Cerebellar cortex (tissue), 1 donor: ENCODE data around the gene MLIP.

Experiments
- DNase-seq: peaks from one replicate; pipeline ENCODE4 v3.0.0-alpha.2; 2015; ENCODE audit warnings: low spot score

The MLIP gene

GRCh38 chr6:54097753-54098152, 13.5 kb upstream of the MLIP start:
- no peak for DNase-seq

- DNase-seq, result no peak
These were observed 12.7 kb upstream of the MLIP start for GRCh38 chr6:54098450-54099044.

DNA sequence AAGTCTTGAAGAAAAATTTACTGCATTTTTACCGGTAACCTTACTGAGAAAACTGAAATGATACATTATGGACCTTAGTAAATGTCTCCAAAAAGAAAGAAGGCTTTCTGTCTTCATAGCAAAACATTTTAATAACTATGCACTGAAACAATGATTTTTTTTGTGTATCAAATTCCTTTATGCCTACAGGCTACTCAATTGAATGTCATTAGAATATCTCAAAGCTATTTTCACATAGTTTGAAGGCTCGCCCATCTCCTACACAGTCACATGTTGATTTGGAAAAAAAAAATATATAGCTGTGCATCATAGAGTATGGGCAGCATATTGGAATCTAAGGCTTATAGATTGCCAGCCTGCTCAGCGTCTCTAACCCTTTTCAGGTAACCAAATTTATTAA, 12.0 kb upstream of the MLIP start:
- DNase-seq, result no peak

DNA sequence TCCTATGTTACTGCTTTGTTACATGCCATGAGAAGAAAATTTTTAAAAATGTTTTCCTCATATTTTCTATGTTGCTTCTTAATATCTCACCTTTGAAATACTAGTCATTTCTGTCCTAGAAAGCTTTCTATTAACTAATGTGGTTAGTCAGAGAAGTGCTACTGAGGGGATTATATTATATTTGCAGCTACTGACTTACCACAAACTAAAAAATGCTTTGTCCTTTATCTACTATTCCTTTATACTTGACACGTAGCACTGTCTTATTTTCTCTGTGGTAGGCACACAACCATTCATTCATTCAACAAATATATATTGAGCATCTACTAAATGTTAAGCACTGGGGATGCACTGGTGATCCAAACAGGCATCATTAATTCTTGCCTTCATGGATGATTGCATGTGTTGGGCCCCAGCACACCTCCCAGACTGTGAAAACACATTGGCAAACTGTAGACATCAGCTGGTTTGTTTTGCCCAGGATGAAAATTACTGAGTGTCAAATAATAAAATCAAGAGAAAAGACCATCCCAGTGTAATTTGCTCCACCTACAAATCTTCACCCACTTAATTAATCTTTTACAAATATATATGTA, 10.7 kb upstream of the MLIP start:
- no peak for DNase-seq

- DNase-seq, result no peak
These were observed 9.0 kb upstream of the MLIP start for GRCh38 chr6:54102238-54102637.

- no peak for DNase-seq
These were observed 7.7 kb upstream of the MLIP start for GRCh38 chr6:54103497-54103896.

- DNase-seq, result no peak
These were observed 4.5 kb upstream of the MLIP start for GRCh38 chr6:54106727-54107126.

DNA sequence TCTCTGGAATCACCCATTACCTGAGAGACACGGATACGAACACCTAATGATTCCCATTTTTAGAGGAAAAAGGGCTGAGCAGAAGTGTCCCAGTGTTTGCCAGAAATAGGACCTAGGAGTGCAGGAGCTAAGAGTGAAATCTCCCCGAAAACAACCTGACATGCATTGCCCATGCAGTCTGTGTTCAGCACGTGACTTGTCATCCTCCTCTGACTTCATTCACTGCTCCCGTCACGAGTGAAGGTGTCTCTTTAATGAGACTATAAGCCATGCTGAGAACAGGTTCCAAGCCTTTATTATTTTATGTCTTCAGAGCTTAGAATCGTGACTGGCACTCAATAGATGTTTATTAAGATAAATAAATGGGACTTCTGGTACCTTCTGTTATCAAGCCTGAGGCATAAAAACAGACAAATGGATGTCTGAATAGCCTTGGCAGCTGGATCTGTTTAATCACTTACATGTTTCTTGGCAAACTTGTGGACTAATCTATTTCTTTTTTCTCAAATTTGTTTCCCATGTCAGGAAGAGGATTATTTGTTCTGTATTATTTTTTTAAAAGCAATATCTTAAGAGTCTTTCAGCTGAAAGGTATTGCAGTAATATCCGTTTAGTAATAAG, 3.7 kb upstream of the MLIP start:
- DNase-seq, result no peak

- DNase-seq, result no peak
These were observed 3.0 kb upstream of the MLIP start for GRCh38 chr6:54108271-54108670.

GRCh38 chr6:54109586-54109985, 1.7 kb upstream of the MLIP start:
- DNase-seq, result no peak

GRCh38 chr6:54112151-54112650, 958 bp downstream of the MLIP start:
- no peak for DNase-seq

GRCh38 chr6:54114991-54115390, 3.7 kb downstream of the MLIP start:
- no peak for DNase-seq

- DNase-seq, result no peak
These were observed 4.7 kb downstream of the MLIP start for GRCh38 chr6:54115966-54116365.

- no peak for DNase-seq
These were observed 6.9 kb downstream of the MLIP start for GRCh38 chr6:54118117-54118516.

DNA sequence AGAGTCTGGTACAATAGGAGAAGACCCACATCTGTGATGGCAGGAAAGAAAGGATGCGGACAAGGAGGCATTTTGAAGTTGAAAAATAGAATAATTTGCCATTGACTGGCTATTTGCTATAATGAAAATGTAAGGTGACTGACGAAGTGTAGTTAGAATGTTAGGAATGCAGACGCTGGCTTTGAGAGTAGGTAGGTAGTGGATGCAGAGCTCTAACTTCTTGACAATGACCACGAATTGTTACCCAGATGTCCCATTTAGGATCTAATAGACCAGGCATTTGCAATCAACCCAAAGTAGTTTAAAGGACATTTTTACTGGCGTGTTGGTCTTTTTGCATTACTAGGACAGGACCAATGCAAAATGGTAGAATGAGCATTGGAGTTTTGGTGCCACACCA, 14.2 kb downstream of the MLIP start:
- no peak for DNase-seq

DNA sequence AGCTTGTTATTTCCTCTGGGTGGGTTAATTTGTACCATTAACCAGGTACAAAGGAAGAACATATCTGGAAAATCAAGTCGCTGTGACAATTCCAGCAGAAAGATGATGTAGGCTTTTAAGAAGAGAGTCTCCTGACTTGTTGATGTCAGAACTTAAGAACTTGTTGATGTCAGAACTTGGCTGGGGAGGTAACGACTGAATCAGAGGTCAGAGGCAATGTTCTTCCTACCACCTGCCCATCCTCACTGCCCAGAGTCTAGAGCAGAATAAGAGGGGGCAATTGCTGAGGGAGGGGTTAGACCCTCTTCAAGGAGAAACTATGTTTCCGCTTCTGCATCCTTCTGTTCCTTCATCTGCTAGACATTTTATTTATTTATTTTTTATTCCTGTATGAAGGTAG, 18.9 kb downstream of the MLIP start:
- DNase-seq, result no peak

- no peak for DNase-seq
These were observed 21.3 kb downstream of the MLIP start for GRCh38 chr6:54132587-54132986.

GRCh38 chr6:54133186-54133585, 21.9 kb downstream of the MLIP start:
- no peak for DNase-seq

DNA sequence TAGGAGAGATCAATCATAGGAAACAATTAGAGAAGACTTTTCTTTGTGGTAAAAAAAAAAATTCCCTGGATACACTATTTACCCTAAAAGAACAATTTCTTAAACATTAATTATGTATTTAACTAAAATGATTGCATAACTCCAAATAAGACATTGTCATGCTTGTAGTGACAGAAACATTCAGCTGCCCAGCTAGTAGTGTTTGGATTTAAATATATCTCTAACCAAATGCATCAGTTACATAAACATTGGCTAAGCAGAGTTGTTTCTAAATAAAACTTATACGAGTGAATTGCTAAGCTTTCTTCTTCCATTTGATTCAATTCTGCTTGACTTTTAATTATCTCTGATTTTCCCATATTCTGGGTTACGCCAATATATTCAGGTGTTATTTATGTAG, 23.7 kb downstream of the MLIP start:
- no peak for DNase-seq

GRCh38 chr6:54135665-54136369, 24.6 kb downstream of the MLIP start:
- no peak for DNase-seq

GRCh38 chr6:54138795-54139194, 27.6 kb downstream of the MLIP start:
- DNase-seq, result no peak

DNA sequence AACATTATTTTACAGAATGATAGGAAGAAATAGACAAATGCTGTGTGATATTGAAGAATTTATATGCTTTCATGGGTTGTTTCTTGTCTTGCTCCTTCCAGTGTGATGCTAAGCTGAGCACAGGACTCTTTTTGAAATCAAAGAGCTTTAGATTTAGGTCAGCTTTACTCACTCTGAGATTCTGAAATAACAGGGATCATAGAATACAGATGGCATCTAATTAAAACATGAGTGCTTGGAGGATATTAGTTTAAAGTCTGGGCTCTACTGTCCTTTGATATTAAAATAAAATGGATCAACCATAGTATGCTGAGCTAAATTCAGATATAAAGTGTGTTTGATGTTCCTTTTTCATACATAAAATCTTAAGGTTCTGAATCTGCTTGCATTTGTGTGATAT, 29.6 kb downstream of the MLIP start:
- DNase-seq, result no peak

DNA sequence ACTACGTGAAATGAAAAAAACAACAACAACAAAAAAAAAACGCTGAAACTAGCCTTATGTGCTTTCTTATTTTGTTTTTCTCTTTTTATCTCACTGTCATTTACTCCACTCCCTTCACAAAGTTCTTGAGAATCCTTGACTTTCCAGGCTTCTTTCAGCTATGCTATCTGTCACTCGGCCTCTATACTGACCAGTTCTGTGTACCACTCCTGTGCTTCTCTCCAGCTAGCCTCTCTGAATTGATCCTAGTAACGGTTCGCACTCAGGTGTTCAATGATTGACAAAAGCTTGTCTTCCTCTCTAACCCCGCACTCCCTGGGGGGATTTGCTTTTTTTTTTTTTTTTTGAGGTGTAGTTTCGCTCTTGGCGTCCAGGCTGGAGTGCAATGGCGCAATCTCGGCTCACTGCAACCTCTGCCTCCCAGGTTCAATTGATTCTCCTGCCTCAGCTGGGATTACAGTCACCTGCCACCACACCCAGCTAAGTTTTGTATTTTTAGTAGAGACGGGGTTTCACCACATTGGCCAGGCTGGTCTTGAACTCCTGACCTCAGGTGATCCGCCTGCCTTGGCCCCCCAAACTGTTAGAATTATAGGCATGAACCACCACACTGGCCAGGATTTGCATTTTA, 31.8 kb downstream of the MLIP start:
- DNase-seq, result no peak
